ENCODE data around the gene NLRP9.
"Not testable (repeated sequence)": the region's sequence is repeated elsewhere in the genome, so short reads cannot be mapped to it uniquely, and the experiment has no call there.

Gene NLRP9

DNA sequence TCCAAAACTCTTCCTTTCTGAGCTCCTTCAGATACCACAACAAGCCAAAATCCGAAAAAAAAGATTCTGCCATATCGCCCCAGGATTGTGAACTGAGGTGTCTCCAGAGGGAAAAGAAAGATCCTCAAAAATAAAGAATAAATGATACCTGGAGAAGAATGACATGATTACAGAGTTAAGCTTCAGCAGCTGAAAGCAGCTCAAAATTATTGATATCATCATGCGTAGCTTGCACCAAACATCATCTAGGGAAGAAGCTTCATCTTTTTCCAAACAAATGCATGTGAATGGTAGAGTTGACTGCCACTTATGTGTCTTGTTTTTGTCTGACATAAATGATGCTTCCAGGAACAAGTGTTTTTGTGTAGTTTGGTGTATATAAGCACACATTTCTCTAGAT, at the start of gene NLRP9:
Gene NLRP9 (minus strand): TSS at position 101 of the 400 bp plus-strand sequence. CDS start 28 bp downstream, at position 73.
- DNase-seq, result no peak

DNA sequence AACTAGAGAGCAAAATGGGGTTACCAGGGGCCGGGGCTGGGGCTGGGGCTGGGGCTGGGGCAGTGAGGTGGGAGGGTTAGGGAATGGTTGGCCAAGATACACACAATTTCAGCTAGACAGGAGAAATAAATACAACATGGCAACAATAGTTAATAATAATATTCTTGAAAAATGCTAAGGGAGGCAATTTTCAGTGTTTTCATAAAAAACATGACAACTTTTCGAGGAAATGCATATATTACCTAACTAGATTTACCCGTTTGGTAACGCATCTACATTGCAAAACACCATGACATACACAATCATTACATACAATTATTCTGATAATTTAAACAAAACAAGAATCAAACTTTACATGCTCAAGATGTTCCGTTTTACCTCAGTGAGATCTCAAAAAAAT, 42.9 kb upstream of the NLRP9 start:
- DNase-seq, result no peak

DNA sequence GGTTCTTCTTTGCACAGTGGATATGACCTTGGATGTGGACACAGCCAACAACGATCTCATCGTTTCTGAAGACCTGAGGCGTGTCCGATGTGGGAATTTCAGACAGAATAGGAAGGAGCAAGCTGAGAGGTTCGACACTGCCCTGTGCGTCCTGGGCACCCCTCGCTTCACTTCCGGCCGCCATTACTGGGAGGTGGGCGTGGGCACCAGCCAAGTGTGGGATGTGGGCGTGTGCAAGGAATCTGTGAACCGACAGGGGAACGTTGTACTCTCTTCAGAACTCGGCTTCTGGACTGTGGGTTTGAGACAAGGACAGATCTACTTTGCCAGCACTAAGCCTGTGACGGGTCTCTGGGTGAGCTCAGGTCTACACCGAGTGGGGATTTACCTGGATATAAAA, 40.1 kb upstream of the NLRP9 start:
- no peak for DNase-seq

DNA sequence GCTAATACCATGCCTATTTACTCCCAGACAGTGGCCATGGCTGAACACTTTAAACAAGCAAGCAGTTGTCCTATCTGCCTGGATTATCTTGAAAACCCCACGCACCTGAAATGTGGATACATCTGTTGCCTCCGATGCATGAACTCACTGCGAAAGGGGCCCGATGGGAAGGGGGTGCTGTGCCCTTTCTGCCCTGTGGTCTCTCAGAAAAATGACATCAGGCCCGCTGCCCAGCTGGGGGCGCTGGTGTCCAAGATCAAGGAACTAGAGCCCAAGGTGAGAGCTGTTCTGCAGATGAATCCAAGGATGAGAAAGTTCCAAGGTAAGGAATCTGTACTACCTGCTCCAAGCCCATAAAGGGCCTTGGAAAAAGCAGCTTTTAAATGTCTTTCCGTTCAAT, 39.3 kb upstream of the NLRP9 start:
- no peak for DNase-seq

DNA sequence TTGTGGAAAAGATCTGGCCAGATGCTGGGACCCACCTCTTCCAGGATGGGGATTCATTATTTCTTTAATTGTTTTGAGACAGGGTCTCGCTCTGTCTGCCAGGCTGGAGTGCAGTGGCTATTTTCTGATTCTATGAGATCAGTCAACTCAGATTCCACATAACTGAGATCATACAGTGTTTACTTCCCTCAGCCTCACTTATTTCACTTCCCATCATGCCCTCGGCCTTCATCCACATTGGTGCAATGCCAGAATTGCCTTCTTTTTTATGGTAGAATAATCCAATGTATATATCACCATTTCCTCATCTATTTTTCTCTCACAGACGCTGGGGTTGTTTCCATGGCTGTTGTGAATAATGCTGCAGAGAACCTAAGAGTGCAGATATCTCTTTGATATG, 31.4 kb upstream of the NLRP9 start:
- DNase-seq, result not testable (repeated sequence)

DNA sequence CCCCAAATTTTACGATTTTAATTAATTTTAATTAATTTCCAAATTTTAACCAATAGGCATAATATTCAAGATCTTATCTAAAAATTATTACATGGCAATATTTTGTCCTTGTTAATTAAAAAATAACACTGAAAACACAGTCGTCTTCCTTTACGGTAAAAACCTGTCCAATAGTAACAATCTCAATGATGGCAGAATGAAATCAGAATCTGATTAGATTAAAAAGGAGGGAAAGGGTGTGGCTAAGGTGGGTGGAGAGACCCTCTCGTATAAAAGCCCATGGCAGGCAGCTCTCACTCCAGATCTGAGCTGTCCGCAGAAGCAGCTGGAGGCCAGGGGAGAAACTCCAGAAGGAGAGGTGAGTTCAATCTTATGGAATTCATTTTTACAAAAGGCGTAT, 30.6 kb upstream of the NLRP9 start, which contains the start of gene RFPL4AL1:
Gene RFPL4AL1 (plus strand): TSS at position 301 of the 400 bp plus-strand sequence. CDS start 2,687 bp downstream, outside the sequence.
- DNase-seq, result not testable (repeated sequence)

DNA sequence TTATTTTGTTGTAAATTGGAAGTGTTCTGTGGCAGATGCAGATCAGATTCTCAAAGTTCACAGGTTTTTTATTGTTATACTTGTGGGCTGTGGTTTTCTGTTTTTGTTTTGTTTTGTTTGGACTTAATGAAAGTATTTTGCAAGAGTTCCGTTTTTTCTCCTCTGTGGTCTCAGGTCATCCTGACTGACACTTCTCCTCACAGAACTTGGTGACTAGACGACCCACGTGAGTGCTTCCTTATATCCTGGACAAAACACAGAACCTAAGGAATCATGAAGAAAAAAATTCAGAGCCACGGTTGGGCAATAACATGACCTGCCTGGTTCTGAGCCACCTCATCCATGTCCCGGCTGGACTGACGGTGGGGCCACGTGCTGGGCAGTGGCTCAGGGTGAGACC, 28.3 kb upstream of the NLRP9 start:
- no peak for DNase-seq

DNA sequence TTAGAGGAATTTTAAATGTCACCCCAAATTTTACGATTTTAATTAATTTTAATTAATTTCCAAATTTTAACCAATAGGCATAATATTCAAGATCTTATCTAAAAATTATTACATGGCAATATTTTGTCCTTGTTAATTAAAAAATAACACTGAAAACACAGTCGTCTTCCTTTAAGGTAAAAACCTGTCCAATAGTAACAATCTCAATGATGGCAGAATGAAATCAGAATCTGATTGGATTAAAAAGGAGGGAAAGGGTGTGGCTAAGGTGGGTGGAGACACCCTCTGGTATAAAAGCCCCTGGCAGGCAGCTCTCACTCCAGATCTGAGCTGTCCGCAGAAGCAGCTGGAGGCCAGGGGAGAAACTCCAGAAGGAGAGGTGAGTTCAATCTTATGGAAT, 20.6 kb upstream of the NLRP9 start, which contains the start of gene RFPL4A:
Gene RFPL4A (plus strand): TSS at position 301 of the 400 bp plus-strand sequence. CDS start 2,704 bp downstream, outside the sequence.
- DNase-seq, result not testable (repeated sequence)

DNA sequence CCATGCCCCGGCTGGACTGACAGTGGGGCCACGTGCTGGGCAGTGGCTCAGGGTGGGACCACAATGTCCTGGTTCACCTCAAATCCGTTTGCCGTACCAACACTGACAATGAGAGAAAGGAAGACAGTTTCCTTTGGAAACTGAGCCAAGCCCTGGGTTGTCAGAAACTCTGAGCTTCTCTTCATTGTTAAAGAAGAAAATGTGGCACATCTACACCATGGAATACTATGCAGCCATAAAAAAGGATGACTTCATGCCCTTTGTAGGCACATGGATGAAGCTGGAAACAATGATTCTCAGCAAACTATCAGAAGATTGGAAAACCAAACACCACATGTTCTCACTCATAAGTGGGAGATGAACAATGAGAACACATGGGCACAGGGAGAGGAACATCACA, 18.6 kb upstream of the NLRP9 start:
- not testable (repeated sequence) for DNase-seq

DNA sequence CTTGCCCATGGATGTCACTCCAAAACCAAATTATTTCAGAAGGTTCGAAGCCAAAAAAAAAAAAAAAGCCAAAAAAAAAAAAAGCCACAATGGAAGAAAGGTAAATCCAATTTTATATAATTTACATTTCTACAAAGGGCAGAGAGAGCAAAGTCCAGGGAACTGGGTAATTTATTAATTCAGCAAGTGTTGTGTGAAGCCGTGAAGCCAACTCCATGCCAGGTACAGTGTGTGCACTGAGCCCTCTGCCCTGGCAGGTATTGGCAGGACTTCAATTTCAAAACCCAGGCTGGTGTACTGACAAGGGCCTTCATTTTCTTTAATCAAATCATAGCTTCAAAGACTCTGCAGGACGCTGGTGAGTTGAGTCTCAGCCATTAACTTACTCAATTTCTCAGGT, 15.2 kb upstream of the NLRP9 start:
- DNase-seq, result no peak

DNA sequence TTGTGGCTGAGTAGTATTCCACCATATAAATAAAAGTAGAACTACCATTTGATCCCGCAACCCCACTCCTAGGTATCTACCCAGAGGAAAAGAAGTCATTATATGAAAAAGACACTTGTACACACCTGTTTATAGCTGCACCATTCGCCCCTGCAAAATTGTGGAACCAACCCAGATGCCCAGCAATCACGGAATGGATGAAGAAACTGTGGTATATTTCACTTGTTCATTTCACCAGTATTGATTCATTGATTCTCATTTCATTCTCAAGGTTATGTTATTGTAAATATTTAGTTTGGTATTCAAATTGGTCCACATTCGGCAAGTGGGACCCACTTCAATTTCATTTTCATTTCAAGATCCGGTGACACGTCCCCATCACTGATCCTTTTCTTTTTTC, 12.5 kb upstream of the NLRP9 start:
- no peak for DNase-seq

DNA sequence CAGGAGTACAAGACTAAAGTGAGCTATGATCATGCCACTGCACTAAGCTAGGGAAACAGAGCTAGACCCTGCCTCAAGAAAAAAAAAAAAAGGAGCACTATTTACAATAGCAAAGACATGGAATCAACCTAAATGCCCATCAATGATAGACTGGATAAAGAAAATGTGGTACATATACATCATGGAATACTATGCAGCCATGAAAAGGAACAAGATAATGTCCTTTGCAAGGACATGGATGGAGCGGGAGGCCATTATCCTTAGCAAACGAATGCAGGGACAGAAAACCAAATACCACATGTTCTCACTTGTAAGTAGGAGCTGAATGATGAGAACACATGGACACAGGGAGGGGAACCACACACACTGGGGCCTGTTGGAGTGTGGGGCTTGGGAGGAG, 7.8 kb downstream of the NLRP9 start:
- DNase-seq, result not testable (repeated sequence)

DNA sequence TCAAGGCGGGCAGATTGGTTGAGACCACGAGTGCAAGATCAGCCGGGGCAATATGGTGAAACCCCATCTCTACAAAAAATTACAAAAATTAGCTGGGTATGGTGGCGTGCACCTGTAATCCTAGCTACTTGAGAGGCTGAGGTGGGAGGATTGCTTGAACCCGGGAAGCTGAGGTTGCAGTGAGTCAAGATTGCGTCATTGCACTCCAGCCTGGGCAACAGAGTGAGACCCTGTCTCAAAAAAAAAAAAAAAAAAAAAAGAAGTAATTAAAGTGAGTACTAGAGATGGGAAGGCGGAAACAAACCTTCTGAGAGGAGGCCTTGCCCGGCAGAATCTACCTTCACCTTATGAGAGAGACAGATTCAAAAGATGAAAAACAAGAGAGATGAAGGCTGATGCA, 14.7 kb downstream of the NLRP9 start:
- DNase-seq, result no peak

DNA sequence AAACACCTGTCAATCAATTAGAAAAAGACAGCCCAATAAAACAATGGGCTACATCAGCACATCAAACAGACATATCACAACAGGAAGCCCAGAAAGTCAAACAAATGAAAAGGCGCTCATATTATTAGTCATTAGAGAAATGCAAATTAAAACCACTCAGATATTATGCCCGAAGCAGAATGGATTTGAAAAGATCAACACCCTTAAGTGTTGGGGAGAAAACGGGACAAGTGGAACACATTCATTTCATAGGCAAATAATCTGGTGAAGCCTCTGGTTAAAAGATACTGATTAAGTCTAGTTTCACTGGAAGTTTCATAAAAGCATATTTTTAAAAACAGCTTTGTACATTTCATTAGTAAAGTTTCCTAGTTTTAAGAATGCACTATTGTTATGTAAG, 17.4 kb downstream of the NLRP9 start:
- DNase-seq, result no peak

DNA sequence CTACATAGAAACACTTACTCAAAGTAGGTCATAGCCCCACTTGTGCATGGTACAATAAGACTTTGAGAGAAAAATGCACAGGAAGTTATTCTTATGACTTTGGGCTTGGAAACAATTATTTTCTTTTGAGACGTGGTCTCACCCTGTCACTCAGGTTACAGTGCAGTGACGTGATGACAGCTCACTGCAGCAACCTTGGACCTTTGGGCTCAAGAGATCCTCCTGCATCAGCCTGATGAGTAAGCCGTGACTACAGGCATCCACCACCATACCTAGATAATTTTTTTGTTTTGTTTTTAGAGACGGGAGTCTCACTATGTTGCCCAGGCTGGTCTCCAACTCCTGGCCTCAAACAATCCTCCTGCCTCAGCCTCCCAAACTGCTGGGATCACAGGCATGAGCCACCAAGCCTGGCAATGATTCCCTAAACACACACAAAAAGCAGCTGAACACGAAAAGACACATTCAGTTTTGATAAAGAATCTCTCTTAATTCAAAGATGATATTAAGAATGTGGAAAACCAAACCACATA, 17.9 kb downstream of the NLRP9 start:
- no peak for DNase-seq

DNA sequence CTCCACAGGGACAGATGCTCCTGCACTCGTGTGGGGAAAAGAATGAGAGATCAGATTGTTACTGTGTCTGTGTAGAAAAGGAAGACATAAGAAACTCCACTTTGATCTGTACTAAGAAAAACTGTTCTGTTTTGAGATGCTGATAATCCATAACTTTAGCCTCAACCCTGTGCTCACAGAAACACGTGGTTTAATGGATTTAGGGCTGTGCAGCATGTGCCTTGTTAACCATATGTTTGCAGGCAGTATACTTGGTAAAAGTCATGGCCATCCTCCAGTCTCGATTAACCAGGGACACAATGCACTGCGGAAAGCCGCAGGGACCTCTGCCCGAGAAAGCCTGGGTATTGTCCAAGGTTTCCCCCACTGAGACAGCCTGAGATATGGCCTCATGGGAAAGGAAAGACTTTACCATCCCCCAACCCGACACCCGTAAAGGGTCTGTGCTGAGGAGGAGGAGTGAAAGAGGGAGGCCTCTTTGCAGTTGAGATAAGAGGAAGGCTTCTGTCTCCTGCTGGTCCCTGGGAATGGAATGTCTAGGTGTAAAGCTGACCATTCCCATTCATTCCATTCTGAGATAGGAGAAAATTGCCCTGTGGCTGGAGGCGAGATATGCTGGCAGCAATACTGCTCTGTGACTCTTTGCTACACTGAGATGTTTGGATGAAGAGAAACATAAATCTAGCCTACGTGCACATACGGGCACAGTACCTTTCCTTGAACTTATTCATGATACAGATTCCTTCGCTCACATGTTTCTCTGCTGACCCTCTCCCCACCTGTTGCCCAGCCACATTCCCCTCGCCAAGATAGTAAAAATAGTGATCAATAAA, 20.1 kb downstream of the NLRP9 start:
- not testable (repeated sequence) for DNase-seq

DNA sequence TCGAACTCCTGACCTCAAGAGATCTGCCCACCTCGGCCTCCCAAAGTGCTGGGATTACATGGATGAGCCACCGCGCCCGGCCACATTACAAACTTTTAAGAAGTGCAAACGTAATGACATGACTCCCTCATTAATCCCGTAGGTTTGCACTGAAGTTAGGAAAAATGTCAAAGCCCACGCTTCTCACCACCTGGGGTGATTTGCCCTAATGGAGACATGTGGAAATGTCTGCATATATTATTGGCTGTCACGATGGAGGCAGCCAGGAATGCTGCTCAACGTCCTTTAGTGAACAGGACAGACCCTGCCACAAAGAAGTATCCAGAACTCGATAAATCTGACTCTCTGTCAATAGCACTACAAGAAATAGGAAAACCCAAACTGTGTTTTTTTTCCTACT, 21.0 kb downstream of the NLRP9 start:
- DNase-seq, result no peak

DNA sequence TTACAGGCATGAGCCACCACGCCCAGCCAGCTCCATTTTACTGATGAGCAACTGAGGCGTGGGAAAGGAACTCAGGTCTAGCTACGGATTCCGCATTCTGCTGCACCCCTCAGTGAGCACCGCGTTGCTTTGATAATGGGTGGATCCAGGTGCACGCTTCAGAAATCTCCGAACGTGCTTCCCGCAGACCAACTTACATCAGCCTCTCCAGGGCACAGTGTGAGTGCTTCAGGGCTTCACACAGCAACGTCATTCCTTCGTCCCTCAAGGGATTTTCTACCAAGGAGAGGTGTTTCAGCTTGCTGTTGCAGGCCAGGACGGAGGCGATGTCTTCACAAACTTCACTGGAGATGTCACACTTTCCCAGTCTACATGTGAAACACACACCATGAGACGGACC, 21.7 kb downstream of the NLRP9 start:
- DNase-seq, result no peak

DNA sequence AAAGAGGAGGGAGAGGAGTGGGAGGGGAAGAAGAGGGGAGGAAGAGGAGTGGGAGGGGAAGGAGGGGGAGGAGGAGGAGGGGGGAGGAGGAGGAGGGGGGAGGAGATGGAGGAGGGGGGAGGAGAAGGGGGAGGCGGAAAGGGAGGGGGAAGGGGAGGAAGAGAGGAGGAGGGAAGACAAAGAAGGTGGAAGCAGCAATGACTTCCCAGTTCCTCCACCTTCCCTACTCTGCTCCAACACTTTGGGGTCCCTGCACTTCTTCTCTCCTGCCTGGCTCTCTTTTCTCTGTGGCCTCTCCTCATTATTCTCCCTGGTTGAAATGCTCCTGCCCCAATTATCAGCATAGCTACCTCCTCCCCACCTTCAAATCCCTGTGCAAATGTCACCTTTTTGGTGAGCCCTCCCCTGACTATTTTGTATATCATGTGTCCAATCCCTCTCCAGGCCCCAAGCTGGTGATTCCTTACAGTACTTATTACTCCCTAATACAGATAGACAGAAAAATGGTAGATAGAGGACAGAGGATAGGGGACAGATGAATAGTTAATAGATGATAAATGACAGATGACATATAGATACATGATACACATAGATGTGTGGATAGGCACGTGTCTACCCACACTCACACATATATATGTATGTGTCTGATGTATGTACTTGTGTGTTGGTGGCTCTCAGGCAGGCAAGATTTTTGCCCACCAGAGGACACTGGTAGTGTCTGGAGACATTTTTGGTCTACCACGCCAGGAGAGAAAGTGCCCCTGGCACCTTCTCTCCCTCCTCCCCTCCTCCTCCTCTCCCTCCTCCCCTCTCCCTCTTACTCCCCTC, 25.2 kb downstream of the NLRP9 start:
- DNase-seq, result no peak

DNA sequence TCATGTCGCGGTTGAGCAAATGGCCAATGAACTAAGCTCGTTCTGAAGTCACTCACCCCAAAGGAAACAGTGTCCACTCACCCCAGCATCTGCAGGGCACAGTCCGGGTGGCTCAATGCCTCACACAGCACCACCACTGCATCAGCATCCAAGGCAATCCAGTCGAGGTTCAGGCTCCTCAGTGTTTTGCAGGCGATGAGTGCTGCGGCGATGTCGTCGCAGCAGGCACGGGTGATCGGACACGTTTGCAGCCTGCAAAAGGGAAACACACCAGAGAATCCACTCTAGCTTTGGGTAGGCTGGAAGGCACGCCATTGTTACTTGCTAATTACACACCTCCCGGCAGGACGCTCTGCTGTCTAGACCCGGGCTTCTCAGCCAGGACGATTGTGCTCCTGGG, 26.5 kb downstream of the NLRP9 start:
- no peak for DNase-seq

DNA sequence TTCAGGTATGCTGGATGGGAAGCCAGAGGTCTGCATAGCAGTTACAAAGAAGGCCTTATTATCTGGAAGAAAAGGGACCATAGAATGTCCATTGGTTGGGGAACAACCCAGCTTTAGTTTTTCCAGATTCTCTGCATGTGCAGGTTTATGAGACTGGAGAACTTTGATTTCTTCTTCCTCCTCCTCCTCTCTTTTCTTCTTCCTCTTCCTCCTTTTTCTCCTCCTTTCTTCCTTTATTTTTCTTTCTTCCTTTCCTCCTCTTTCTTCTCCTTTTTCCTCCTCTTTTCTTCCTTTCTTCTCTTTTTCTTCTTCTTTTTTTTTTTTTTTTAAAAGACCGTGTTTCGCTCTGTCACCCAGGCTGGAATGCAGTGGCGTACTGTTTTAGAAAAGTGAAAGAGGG, 32.2 kb downstream of the NLRP9 start:
- DNase-seq, result no peak

DNA sequence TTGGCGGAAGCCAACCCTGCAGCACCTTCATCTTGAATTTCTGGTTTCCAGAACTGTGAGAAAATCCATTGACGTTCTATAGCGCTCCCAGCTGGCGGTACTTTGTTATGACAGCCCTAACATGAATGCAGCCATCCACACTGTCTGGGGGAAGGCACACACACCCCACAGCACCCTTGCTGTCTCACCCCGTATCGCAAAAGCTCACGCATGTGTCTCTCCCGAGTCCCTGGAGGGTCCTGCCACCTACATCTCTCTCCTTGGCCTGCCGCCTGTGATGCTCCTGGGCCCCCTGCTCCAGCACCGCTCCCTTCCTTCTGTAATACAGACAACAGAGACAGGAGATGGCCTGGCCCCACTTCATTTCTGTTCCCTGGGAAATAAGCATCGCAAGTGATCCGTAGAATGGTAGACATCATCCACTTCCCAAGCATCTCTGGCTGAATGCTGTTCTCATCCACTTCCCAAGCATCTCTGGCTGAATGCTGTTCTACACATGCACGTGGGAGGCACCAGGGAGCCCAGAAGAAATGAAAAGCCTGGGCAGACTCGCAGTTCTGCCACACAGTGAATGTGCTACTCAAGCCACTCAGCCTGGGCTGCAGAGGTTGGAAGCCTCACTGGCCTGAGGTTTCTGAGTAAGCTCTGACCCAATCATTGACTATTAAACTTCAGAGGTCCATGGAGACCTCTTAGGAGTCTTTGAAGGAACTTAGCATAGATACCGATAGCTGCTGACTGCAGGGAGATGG, 33.5 kb downstream of the NLRP9 start:
- no peak for DNase-seq

DNA sequence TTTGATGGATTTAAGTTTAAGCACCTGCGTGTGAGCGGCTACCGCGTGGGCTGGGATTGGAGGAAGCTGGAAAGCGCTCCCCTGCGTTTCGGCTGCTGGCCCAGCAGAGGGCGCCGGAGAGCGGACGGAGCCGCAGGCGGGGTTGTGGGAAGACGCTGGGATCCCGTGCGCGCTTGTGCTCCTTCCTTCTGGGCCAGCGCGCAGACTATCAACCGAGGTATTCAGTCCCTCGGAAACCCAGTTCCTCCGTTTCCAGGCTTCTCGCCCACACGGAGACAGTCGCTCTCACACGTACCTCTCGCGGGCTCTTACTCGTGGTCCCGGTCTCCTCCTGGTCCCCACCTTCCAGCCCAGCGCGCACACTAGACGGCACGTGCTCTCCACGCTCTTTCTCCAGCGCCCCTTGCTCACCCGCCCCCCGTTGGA, 34.4 kb downstream of the NLRP9 start:
- no peak for DNase-seq

Measured in NCI-H510A treated with DMSO at 0.1 percent for 48 hours (cell line).